Endothelial cell of umbilical vein (primary cell): ENCODE measurements around the gene DPP10. TPM values are rescaled to one million over a fixed set of nuclear protein-coding genes. Genes with fewer than 3 reads are reported as not detected.

Source experiments
- BruUV-seq: library from RNA; stranded (reverse); fragments of 400-500 nt; replicated peaks from 2 replicates; lab custom pipeline; 2021; lab: Mats Ljungman, UMichigan
- CTCF ChIA-PET: fragments of 300-600, 350-600 bp; sonication (Branson Sonifier 250); formaldehyde crosslinking; loops from one replicate; lab custom pipeline; 2021; ENCODE audit warnings: antibody characterized with exemption, inconsistent platforms; lab: Charles Lee
- POLR2A ChIA-PET: fragments of 300-600, 350-600 bp; sonication (Branson Sonifier 250); formaldehyde crosslinking; loops from one replicate; lab custom pipeline; 2021; ENCODE audit warnings: antibody characterized with exemption, inconsistent platforms; lab: Charles Lee
- DNase-seq: peaks from one replicate; pipeline ENCODE4 v3.0.0-alpha.2; 2011; ENCODE audit warnings: low read depth, low spot score
- FAIRE-seq: peaks from 2 replicates; lab custom pipeline; 2011; peaks lifted over from hg19 to GRCh38; lab: Jason Lieb, UNC
- H2AFZ ChIP-seq: 2 replicates; pipeline ENCODE4 v1.6.0; 2012; ENCODE audit warnings: low read depth, low read length, control low read depth, inconsistent platforms
- H3K27ac ChIP-seq: 2 replicates; pipeline ENCODE4 v1.5.1; 2011; ENCODE audit warnings: low read depth, mild to moderate bottlenecking, control low read depth, low read length, moderate library complexity; ENCODE audit not compliant: insufficient read depth
- H3K27me3 ChIP-seq, 2 experiments: 2 replicates each; pipeline versions ENCODE4 v1.6.0 to v1.6.1; 2011; ENCODE audit warnings: low read length in 2 of 2, mixed read lengths in 1 of 2; ENCODE audit not compliant: control insufficient read depth in 2 of 2, insufficient read depth in 2 of 2
- H3K36me3 ChIP-seq, 2 experiments: 2 replicates in 1 of 2; 3 replicates in 1 of 2; pipeline ENCODE4 v1.5.1; 2011; ENCODE audit warnings: low read length in 2 of 2, mild to moderate bottlenecking in 1 of 2, moderate library complexity in 1 of 2; ENCODE audit not compliant: control insufficient read depth in 2 of 2, insufficient read depth in 2 of 2; ENCODE audit errors: extremely low read depth in 1 of 2
- H3K4me1 ChIP-seq: 3 replicates; pipeline ENCODE4 v1.5.1; 2011; ENCODE audit warnings: mild to moderate bottlenecking, low read length; ENCODE audit not compliant: control insufficient read depth, insufficient read depth; ENCODE audit errors: extremely low read depth
- H3K4me2 ChIP-seq: 2 replicates; pipeline ENCODE4 v1.6.1; 2011; ENCODE audit warnings: low read length, control low read depth, mixed read lengths; ENCODE audit not compliant: insufficient read depth
- H3K4me3 ChIP-seq, 3 experiments: fragments of 200-600 bp in 1 of 3; sonication (generic), shearing (Covaris generic) in 1 of 3; replicated peaks in 1 of 3; 2 replicates each; pipeline ENCODE4 v1.5.1; 2011 to 2016; ENCODE audit warnings: control low read depth in 3 of 3, low read length in 3 of 3, mild to moderate bottlenecking in 2 of 3, inconsistent platforms in 1 of 3, low read depth in 1 of 3, moderate library complexity in 1 of 3; ENCODE audit not compliant: insufficient read depth in 1 of 3
- H3K79me2 ChIP-seq: 2 replicates; pipeline ENCODE4 v1.6.0; 2012; ENCODE audit warnings: low read length, inconsistent platforms; ENCODE audit not compliant: control insufficient read depth, insufficient read depth
- H3K9ac ChIP-seq: replicated peaks from 2 replicates; pipeline ENCODE3; 2011; ENCODE audit warnings: low read length, control low read depth; ENCODE audit not compliant: insufficient read depth; ENCODE audit errors: extremely low read depth
- H3K9me1 ChIP-seq: replicated peaks from 3 replicates; pipeline ENCODE4 v1.6.0; 2011; ENCODE audit warnings: mild to moderate bottlenecking, low read length; ENCODE audit not compliant: control insufficient read depth, insufficient read depth; ENCODE audit errors: extremely low read depth
- H3K9me3 ChIP-seq: replicated peaks from 2 replicates; pipeline ENCODE4 v1.5.1; 2012; ENCODE audit warnings: low read length, inconsistent platforms; ENCODE audit not compliant: control insufficient read depth, insufficient read depth
- H4K20me1 ChIP-seq: replicated peaks from 2 replicates; pipeline ENCODE3; 2011; ENCODE audit warnings: mild to moderate bottlenecking, low read length; ENCODE audit not compliant: control insufficient read depth, insufficient read depth; ENCODE audit errors: extremely low read depth
- CTCF ChIP-seq, 2 donors: IDR thresholded peaks; 1 replicate in 1 of 2; 2 replicates in 1 of 2; pipeline ENCODE4 v1.5.1; 2011; ENCODE audit warnings: low read length in 2 of 2, mild to moderate bottlenecking in 2 of 2, moderate library complexity in 2 of 2, control low read depth in 1 of 2, inconsistent platforms in 1 of 2, low read depth in 1 of 2; ENCODE audit not compliant: insufficient read depth in 1 of 2; ENCODE audit errors: extremely low read depth in 1 of 2
- EZH2 ChIP-seq: IDR thresholded peaks from 2 replicates; pipeline ENCODE4 v1.6.1; 2012; ENCODE audit warnings: borderline replicate concordance, low read depth, mild to moderate bottlenecking, moderate library complexity, low read length, inconsistent platforms; ENCODE audit not compliant: severe bottlenecking
- GATA2 ChIP-seq: IDR thresholded peaks from 2 replicates; pipeline ENCODE4 v1.7.0; 2011; ENCODE audit warnings: low read depth, mild to moderate bottlenecking, moderate library complexity, mixed read lengths, low read length; ENCODE audit not compliant: insufficient read length, insufficient read depth
- JUN ChIP-seq: IDR thresholded peaks from 2 replicates; pipeline ENCODE4 v1.6.1; 2011; ENCODE audit warnings: borderline replicate concordance, low read depth; ENCODE audit not compliant: insufficient read length, insufficient read depth
- MYC ChIP-seq: IDR thresholded peaks from one replicate; pipeline ENCODE4 v1.6.1; 2011; ENCODE audit warnings: mild to moderate bottlenecking, low read depth, low read length
- POLR2A ChIP-seq: IDR thresholded peaks from 2 replicates; pipeline ENCODE4 v1.6.1; 2012; ENCODE audit warnings: low read depth, mild to moderate bottlenecking, control low read depth, low read length
- POLR2AphosphoS5 ChIP-seq: IDR thresholded peaks from 2 replicates; pipeline ENCODE4 v1.6.1; 2012; ENCODE audit warnings: low read depth, mild to moderate bottlenecking, control low read depth, low read length, moderate library complexity; ENCODE audit not compliant: insufficient read depth
- dilution Hi-C: fragments of 300-500 bp; cut with MboI; formaldehyde crosslinking; loops from one replicate; pipeline ENCODE4 v1.15.0; 2019; ENCODE audit warnings: low sequenced_read_pairs; ENCODE audit not compliant: extremely low pct_ligation_motif_present
- intact Hi-C: fragments of 100-400 bp; cut with micrococcal nuclease; formaldehyde crosslinking; loops from one replicate; pipeline ENCODE4 v1.10.0; 2022
- polyA plus RNA-seq, 4 experiments: library from polyadenylated mRNA; depleted of rRNA in 3 of 4; stranded (reverse) in 3 of 4; unstranded in 1 of 4; fragments of >200 nt; gene quantifications; 2 replicates each; pipeline versions ENCODE4 v1.2.1 to v1.2.3, GENCODE V29; 2011 to 2012; ENCODE audit warnings: missing spikeins in 1 of 4
- total RNA-seq: library from RNA; stranded (reverse); gene quantifications from 2 replicates; pipeline ENCODE4 v1.2.3, GENCODE V29; 2021
- TF ChIP-seq, protein P1 (sequence below): IDR thresholded peaks from 2 replicates; pipeline ENCODE4 v1.6.1; 2011; ENCODE audit not compliant: insufficient read depth, insufficient read length

DPP10 gene
- total and polyA plus RNA-seq, 2 donors (not counting 3 experiments of a cell fraction or from before 2014, with no cell fraction given) = not detected

DNA sequence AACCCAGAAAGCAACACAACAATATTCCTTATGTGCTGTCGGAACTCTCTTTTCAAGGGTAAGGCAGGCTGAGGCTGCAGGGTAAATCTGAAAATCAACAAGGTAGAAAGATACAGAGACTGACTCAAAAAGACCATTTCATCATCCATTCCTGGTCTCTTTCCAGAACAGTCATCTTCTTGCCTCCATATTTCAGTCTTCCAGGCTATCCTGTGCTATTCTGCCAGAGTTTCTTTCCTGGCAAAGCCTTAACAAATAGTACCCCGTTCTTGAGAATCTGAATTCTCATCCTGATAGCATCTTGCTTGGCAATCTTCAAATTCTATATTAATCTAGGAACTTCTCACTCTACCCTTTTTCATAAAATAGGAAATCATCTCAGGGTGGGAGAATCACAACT, 15.5 kb downstream of the DPP10 start:
- Histone ChIP-seq H3K27ac (no peak overlapping the region), H3K4me1 (no peaks in the 10 kb centered on the region), H3K9me3 (no peaks in the 10 kb centered on the region), H2AFZ (no peak overlapping the region), H3K9ac (no peak overlapping the region), H4K20me1 (no peaks in the 10 kb centered on the region), H3K27me3 (no peaks in the 10 kb centered on the region), H3K9me1 (no peaks in the 10 kb centered on the region), H3K4me3 (no peak overlapping the region), H3K4me2 (no peak overlapping the region), H3K36me3 (no peaks in the 10 kb centered on the region), H3K79me2 (no peaks in the 10 kb centered on the region)
- POLR2A ChIA-PET = no interaction called here
- CTCF ChIA-PET = no interaction called here
- intact Hi-C loops = no loop called here
- TF ChIP-seq MYC (no peak), POLR2A (no peak), EZH2 (no peak), JUN (no peak), CTCF (IDR thresholded peaks at IDR 0.05; ENCODE audit: extremely low read depth in 1 of 2, insufficient read depth in 1 of 2, low read depth in 1 of 2, low read length in 2 of 2) (no peak), POLR2AphosphoS5 (no peak)
- FAIRE-seq = no peak
- DNase-seq = no peak
- dilution Hi-C loops = no loop called here
- no TSS peak for BruUV-seq

- Histone ChIP-seq H4K20me1 (no peaks in the 10 kb centered on the region), H3K36me3 (no peaks in the 10 kb centered on the region), H3K9ac (no peak overlapping the region), H3K27me3 (no peaks in the 10 kb centered on the region), H3K4me3 (no peak overlapping the region), H3K4me2 (no peak overlapping the region), H3K79me2 (no peaks in the 10 kb centered on the region), H3K4me1 (no peaks in the 10 kb centered on the region), H3K27ac (no peak overlapping the region), H2AFZ (no peak overlapping the region), H3K9me1 (no peaks in the 10 kb centered on the region), H3K9me3 (no peaks in the 10 kb centered on the region)
- TF ChIP-seq MYC (no peak), POLR2A (no peak), JUN (no peak), GATA2 (no peak), CTCF (IDR thresholded peaks at IDR 0.05; ENCODE audit: extremely low read depth in 1 of 2, insufficient read depth in 1 of 2, low read depth in 1 of 2, low read length in 2 of 2) (no peak), EZH2 (no peak)
- TF ChIP-seq, protein P1, sequence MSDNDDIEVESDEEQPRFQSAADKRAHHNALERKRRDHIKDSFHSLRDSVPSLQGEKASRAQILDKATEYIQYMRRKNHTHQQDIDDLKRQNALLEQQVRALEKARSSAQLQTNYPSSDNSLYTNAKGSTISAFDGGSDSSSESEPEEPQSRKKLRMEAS = no peak
- dilution Hi-C loops = no loop called here
- CTCF ChIA-PET = no interaction called here
- BruUV-seq = no TSS peak
- FAIRE-seq (no peak), DNase-seq (no peak)
- POLR2A ChIA-PET = no interaction called here
- intact Hi-C loops = no loop called here
Measured at GRCh38 chr2:114461116-114461515, 18.7 kb downstream of the DPP10 start.
